H1 (cell line): Measurements from ENCODE around the gene PRKCD. TPM values are rescaled to one million over a fixed set of nuclear protein-coding genes. Genes with fewer than 3 reads are reported as not detected.

Source experiments
- CTCF ChIA-PET: fragments of 300-600 bp; sonication (Branson Sonifier 250); formaldehyde crosslinking; loops from one replicate; lab custom pipeline; 2021; ENCODE audit not compliant: partially characterized antibody; lab: Charles Lee
- POLR2A ChIA-PET: fragments of 300-600 bp; sonication (Branson Sonifier 250); formaldehyde crosslinking; loops from one replicate; lab custom pipeline; 2021; ENCODE audit warnings: inconsistent platforms; ENCODE audit not compliant: partially characterized antibody; lab: Charles Lee
- DNase-seq, 2 experiments: peaks; one replicate each; pipeline versions ENCODE4 v3.0.0 to v3.0.0-alpha.2; 2010 to 2022; ENCODE audit warnings: low spot score in 2 of 2, low read depth in 1 of 2, mixed read lengths in 1 of 2
- FAIRE-seq: peaks from 2 replicates; lab custom pipeline; 2011; peaks lifted over from hg19 to GRCh38; lab: Jason Lieb, UNC
- H2AFZ ChIP-seq: 2 replicates; pipeline ENCODE4 v1.8.1; 2012; ENCODE audit warnings: low read length, inconsistent platforms
- H2AK5ac ChIP-seq: 2 replicates; pipeline ENCODE4 v1.6.1; 2013; ENCODE audit warnings: low read depth, low read length
- H2BK120ac ChIP-seq: replicated peaks from 2 replicates; pipeline ENCODE3; 2013; ENCODE audit warnings: low read depth, low read length, inconsistent platforms
- H2BK12ac ChIP-seq: 2 replicates; pipeline ENCODE4 v1.6.1; 2013; ENCODE audit warnings: low read depth, low read length
- H2BK15ac ChIP-seq: 2 replicates; pipeline ENCODE4 v1.6.1; 2013; ENCODE audit warnings: low read length
- H2BK20ac ChIP-seq: 2 replicates; pipeline ENCODE4 v1.6.1; 2013; ENCODE audit warnings: low read length
- H2BK5ac ChIP-seq: 2 replicates; pipeline ENCODE4 v1.6.1; 2013; ENCODE audit warnings: low read depth, low read length
- H3K14ac ChIP-seq: 2 replicates; pipeline ENCODE4 v1.6.1; 2013; ENCODE audit warnings: inconsistent platforms; ENCODE audit not compliant: insufficient read length
- H3K18ac ChIP-seq: 2 replicates; pipeline ENCODE4 v1.6.1; 2013; ENCODE audit warnings: low read length; ENCODE audit errors: extremely low read depth
- H3K23ac ChIP-seq: 2 replicates; pipeline ENCODE4 v1.6.1; 2013; ENCODE audit warnings: inconsistent platforms; ENCODE audit not compliant: insufficient read length
- H3K23me2 ChIP-seq: 2 replicates; pipeline ENCODE4 v1.6.1; 2013; ENCODE audit warnings: low read depth, low read length
- H3K27ac ChIP-seq: 2 replicates; pipeline ENCODE4 v1.6.1; 2011; ENCODE audit warnings: low read depth, low read length, inconsistent platforms
- H3K27me3 ChIP-seq, 4 experiments: replicated peaks in 1 of 4; 1 replicate in 1 of 4; 2 replicates in 3 of 4; pipeline versions ENCODE4 v1.6.1 to v1.8.1; 2011 to 2013; ENCODE audit warnings: low read length in 3 of 4, mild to moderate bottlenecking in 3 of 4, inconsistent platforms in 2 of 4, mixed read lengths in 2 of 4, moderate library complexity in 1 of 4; ENCODE audit not compliant: control insufficient read depth in 3 of 4, insufficient read depth in 3 of 4; ENCODE audit errors: extremely low read depth in 1 of 4
- H3K36me3 ChIP-seq, 4 experiments: 2 replicates each; pipeline versions ENCODE4 v1.6.1 to v1.8.1; 2011 to 2013; ENCODE audit warnings: mild to moderate bottlenecking in 4 of 4, low read length in 3 of 4, moderate library complexity in 2 of 4, control low read depth in 1 of 4, inconsistent platforms in 1 of 4; ENCODE audit not compliant: insufficient read depth in 4 of 4, control insufficient read depth in 2 of 4
- H3K4ac ChIP-seq: replicated peaks from 2 replicates; pipeline ENCODE3; 2013; ENCODE audit warnings: low read length, low read depth, mixed read lengths, inconsistent platforms; ENCODE audit not compliant: insufficient read length
- H3K4me1 ChIP-seq, 4 experiments: replicated peaks in 1 of 4; 1 replicate in 1 of 4; 2 replicates in 3 of 4; pipeline versions ENCODE4 v1.6.1 to v1.8.1; 2011 to 2013; ENCODE audit warnings: low read length in 3 of 4, inconsistent platforms in 2 of 4, mixed read lengths in 1 of 4; ENCODE audit not compliant: insufficient read depth in 4 of 4, control insufficient read depth in 3 of 4
- H3K4me2 ChIP-seq, 2 experiments: 2 replicates each; pipeline versions ENCODE4 v1.6.1 to v1.8.1; 2011 to 2013; ENCODE audit warnings: low read depth in 2 of 2, low read length in 2 of 2, control low read depth in 1 of 2, inconsistent platforms in 1 of 2, mild to moderate bottlenecking in 1 of 2; ENCODE audit not compliant: insufficient read depth in 1 of 2
- H3K4me3 ChIP-seq, 4 experiments: fragments of 200-600, 300-600 bp in 1 of 4; sonication (generic), shearing (Covaris generic), sonication (Bioruptor Twin) in 1 of 4; 2 replicates each; pipeline versions ENCODE4 v1.5.1 to v1.8.1; 2011 to 2016; ENCODE audit warnings: low read length in 4 of 4, low read depth in 3 of 4, control low read depth in 2 of 4, inconsistent platforms in 2 of 4, mild to moderate bottlenecking in 2 of 4, mixed read lengths in 1 of 4, moderate library complexity in 1 of 4; ENCODE audit not compliant: insufficient read depth in 2 of 4; ENCODE audit errors: extremely low read depth in 1 of 4
- H3K56ac ChIP-seq: replicated peaks from 2 replicates; pipeline ENCODE3; 2013; ENCODE audit warnings: low read depth, mild to moderate bottlenecking, mixed read lengths, low read length, inconsistent platforms; ENCODE audit not compliant: insufficient read length
- H3K79me1 ChIP-seq: 2 replicates; pipeline ENCODE4 v1.6.1; 2013; ENCODE audit warnings: low read depth, low read length, control low read depth
- H3K79me2 ChIP-seq, 2 experiments: 2 replicates each; pipeline versions ENCODE4 v1.6.1 to v1.8.1; 2012 to 2013; ENCODE audit warnings: low read length in 2 of 2, mild to moderate bottlenecking in 2 of 2, inconsistent platforms in 1 of 2; ENCODE audit not compliant: insufficient read depth in 2 of 2, control insufficient read depth in 1 of 2
- H3K9ac ChIP-seq, 4 experiments: replicated peaks in 1 of 4; 1 replicate in 1 of 4; 2 replicates in 3 of 4; pipeline versions ENCODE4 v1.6.1 to v1.8.1; 2011 to 2013; ENCODE audit warnings: low read depth in 3 of 4, low read length in 3 of 4, control low read depth in 2 of 4, mild to moderate bottlenecking in 2 of 4, moderate library complexity in 2 of 4, inconsistent platforms in 1 of 4; ENCODE audit errors: extremely low read depth in 1 of 4
- H3K9me3 ChIP-seq, 2 experiments: 2 replicates each; pipeline versions ENCODE4 v1.6.1 to v1.8.1; 2012 to 2013; ENCODE audit warnings: mild to moderate bottlenecking in 2 of 2, moderate library complexity in 2 of 2, control low read depth in 1 of 2, inconsistent platforms in 1 of 2, low read depth in 1 of 2, low read length in 1 of 2, mixed read lengths in 1 of 2; ENCODE audit not compliant: insufficient read depth in 2 of 2
- H4K20me1 ChIP-seq, 2 experiments: replicated peaks in 1 of 2; 2 replicates each; pipeline versions ENCODE3 to v1.8.1; 2011 to 2013; ENCODE audit warnings: inconsistent platforms in 2 of 2, low read length in 2 of 2, mild to moderate bottlenecking in 1 of 2; ENCODE audit not compliant: insufficient read depth in 2 of 2, control insufficient read depth in 1 of 2
- H4K5ac ChIP-seq: 2 replicates; pipeline ENCODE4 v1.6.1; 2013; ENCODE audit warnings: low read length, low read depth, mixed read lengths, inconsistent platforms; ENCODE audit not compliant: insufficient read length
- H4K8ac ChIP-seq: 2 replicates; pipeline ENCODE4 v1.8.0; 2013; ENCODE audit warnings: mild to moderate bottlenecking, moderate library complexity, low read length, inconsistent platforms; ENCODE audit not compliant: insufficient read depth; ENCODE audit errors: extremely low read depth
- H4K91ac ChIP-seq: replicated peaks from 2 replicates; pipeline ENCODE3; 2013; ENCODE audit warnings: low read length, mixed read lengths, inconsistent platforms; ENCODE audit not compliant: insufficient read length
- ATF2 ChIP-seq: IDR thresholded peaks from 2 replicates; pipeline ENCODE4 v1.6.1; 2012; ENCODE audit warnings: low read length, inconsistent platforms
- FOSL1 ChIP-seq: IDR thresholded peaks from 2 replicates; pipeline ENCODE4 v1.6.1; 2011; ENCODE audit warnings: mild to moderate bottlenecking, low read depth, low read length, moderate library complexity; ENCODE audit not compliant: insufficient read depth
- HDAC6 ChIP-seq: IDR thresholded peaks from one replicate; pipeline ENCODE4 v1.7.1; 2012; ENCODE audit warnings: low read depth, mild to moderate bottlenecking, inconsistent platforms, low read length, moderate library complexity
- NANOG ChIP-seq: IDR thresholded peaks from 2 replicates; pipeline ENCODE4 v1.6.1; 2011; ENCODE audit warnings: low read length, low read depth, mild to moderate bottlenecking, inconsistent platforms; ENCODE audit not compliant: insufficient read depth, poor library complexity, severe bottlenecking
- SAP30 ChIP-seq: fragments of 300-600 bp; sonication (generic); IDR thresholded peaks from 2 replicates; pipeline ENCODE4 v1.7.1; 2012; ENCODE audit warnings: low read length, moderate library complexity, mild to moderate bottlenecking, inconsistent platforms; ENCODE audit not compliant: insufficient read depth, insufficient replicate concordance
- SRF ChIP-seq: IDR thresholded peaks from 2 replicates; pipeline ENCODE4 v1.6.1; 2011; ENCODE audit warnings: mild to moderate bottlenecking, low read depth, low read length, moderate library complexity
- SUZ12 ChIP-seq: fragments of 200-600 bp; sonication (generic); IDR thresholded peaks from 2 replicates; pipeline ENCODE4 v1.6.1; 2012; ENCODE audit warnings: mild to moderate bottlenecking, inconsistent platforms, low read length, moderate library complexity, mixed read lengths
- TAF1 ChIP-seq: IDR thresholded peaks from 2 replicates; pipeline ENCODE4 v1.6.1; 2011; ENCODE audit warnings: mild to moderate bottlenecking, low read depth, low read length
- TAF7 ChIP-seq: optimal IDR thresholded peaks from 2 replicates; pipeline ENCODE3; 2011; ENCODE audit warnings: low read depth, mild to moderate bottlenecking, inconsistent platforms, low read length, moderate library complexity, borderline replicate concordance
- TCF12 ChIP-seq: IDR thresholded peaks from 2 replicates; pipeline ENCODE4 v1.6.1; 2011; ENCODE audit warnings: low read depth, mild to moderate bottlenecking, low read length
- WGBS, 2 experiments: shearing (Covaris generic) in 1 of 2; methylation state at CpG; one replicate each; pipeline versions ENCODE4 v1.1.6 to v1.1.7; 2013 to 2015; ENCODE audit warnings: low lambda C conversion rate in 2 of 2, mixed read lengths in 2 of 2, inconsistent platforms in 1 of 2, low coverage in 1 of 2, missing lambda C conversion rate in 1 of 2; ENCODE audit not compliant: insufficient replicate concordance in 2 of 2, insufficient coverage in 1 of 2, insufficient read length in 1 of 2; ENCODE audit errors: extremely low coverage in 1 of 2, missing lambda C conversion rate in 1 of 2; 5-methylcytosine and 5-hydroxymethylcytosine counted together
- polyA plus RNA-seq, 7 experiments: library from polyadenylated mRNA; depleted of rRNA in 3 of 7; stranded (reverse) in 5 of 7; unstranded in 2 of 7; fragments of >200 nt in 5 of 7; fragments of 200-250 nt in 2 of 7; gene quantifications; 1 replicate in 5 of 7; 2 replicates in 1 of 7; 4 replicates in 1 of 7; pipeline versions ENCODE4 v1.2.1 to v1.2.3, GENCODE V29; 2011 to 2013; ENCODE audit warnings: missing spikeins in 2 of 7, mixed read lengths in 2 of 7
- total RNA-seq: library from RNA; stranded (reverse); fragmentation: NEBNext Ultra II Directional; extraction: Animal tissue kit (Norgen Biotek cat#: 25700); gene quantifications from 2 replicates; pipeline ENCODE4 v1.2.1, GENCODE V29; 2021

PRKCD gene
- total and polyA plus RNA-seq, 2 of the 8 experiments (the other 6 are each of a cell fraction or from before 2014, with no cell fraction given): 22.6 to 23.9 TPM

GRCh38 chr3:53234130-53234840 is 73.3 kb downstream of the PRKCD start:
- WGBS, 2 experiments: 84% methylated on average over 15 of the region's 15 CpGs; no CpG with 5 or more reads in 1 of the 2 experiments
- Histone ChIP-seq H4K20me1 (peaks cover 20 to 53% of the 10 kb centered on the region in 2 experiments), H3K4ac (no peak overlapping the region), H3K4me2 (no peak overlapping the region), H2BK12ac (no peak overlapping the region), H2BK5ac (no peak overlapping the region), H2AFZ (no peak overlapping the region), H3K23me2 (no peaks in the 10 kb centered on the region), H2BK15ac (no peak overlapping the region), H3K4me3 (no peak overlapping the region), H2AK5ac (no peak overlapping the region), H3K9ac (no peak overlapping the region), H3K27me3 (no peaks in the 10 kb centered on the region), H3K9me3 (no peaks in the 10 kb centered on the region), H3K14ac (no peak overlapping the region), H3K18ac (no peak overlapping the region), H3K27ac (no peak overlapping the region; the same call in 1 of the 2 replicates), H3K23ac (no peak overlapping the region), H4K91ac (no peak overlapping the region), H4K8ac (no peak overlapping the region), H3K36me3 (peaks cover 62 to 91% (median 86%) of the 10 kb centered on the region in 4 experiments), H2BK20ac (no peak overlapping the region), H3K79me2 (peaks cover 0 to 11% of the 10 kb centered on the region in 2 experiments; a peak in 1 of 4 replicates), H3K56ac (no peak overlapping the region), H2BK120ac (no peak overlapping the region), H3K4me1 (peaks cover 0 to 7% (median 3%) of the 10 kb centered on the region in 4 experiments; a peak in 3 of 7 replicates), H3K79me1 (peaks cover 11% of the 10 kb centered on the region), H4K5ac (no peak overlapping the region)
- POLR2A ChIA-PET: interaction anchor here (1.0 to 28.5 kb wide), 5 partner anchors 10 to 16 kb away, joined by 4 to 449 read pairs (median 7); partner anchors contain the start of gene TKT
- CTCF ChIA-PET: interaction anchor here (1.2 to 9.0 kb wide), 4 partner anchors 9 to 62 kb away, joined by 3 to 68 read pairs (median 4); no protein-coding TSS in a partner anchor
- DNase-seq (no peak), FAIRE-seq (no peak)
- TF ChIP-seq TAF1: no peak
- no peak for TF ChIP-seq SUZ12
- TF ChIP-seq SRF: no peak
- no peak for TF ChIP-seq FOSL1
- TF ChIP-seq TAF7: no peak
- no peak for TF ChIP-seq HDAC6
- TF ChIP-seq NANOG: no peak
- TF ChIP-seq TCF12: no peak
- no peak for TF ChIP-seq ATF2
- no peak for TF ChIP-seq SAP30
